ENCODE data around the gene C15orf39. TPM values are rescaled to one million over a fixed set of nuclear protein-coding genes. Genes with fewer than 3 reads are reported as not detected.
"Not testable (repeated sequence)": the region's sequence is repeated elsewhere in the genome, so short reads cannot be mapped to it uniquely, and the experiment has no call there.

The C15orf39 gene
- polyA plus RNA-seq, 3 donors: 8.9 to 80.7 (median 18.2) TPM

GRCh38 chr15:75237316-75237982, 35.8 kb downstream of the C15orf39 start:
- no peak overlapping the region for H3K4me2 ChIP-seq (replicated peaks; ENCODE audit: extremely low read depth, low read length, poor library complexity, severe bottlenecking)
- H2AFZ ChIP-seq (ENCODE audit: insufficient read depth, low read depth, low read length, poor library complexity, severe bottlenecking): no peak overlapping the region
- Mint-ChIP-seq H3K4me1 (no peaks in the 10 kb centered on the region), H3K9me3 (peaks cover 0 to 3% (median 0%) of the 10 kb centered on the region in 7 donors), H3K36me3 (no peaks in the 10 kb centered on the region), H3K27ac (no peak overlapping the region), H3K4me3 (no peak overlapping the region), H3K27me3 (ENCODE audit: low read depth in 3 of 3) (peaks cover 8 to 23% (median 14%) of the 10 kb centered on the region in 3 donors)
- H4K20me1 ChIP-seq (ENCODE audit: insufficient read depth, low read length): no peaks in the 10 kb centered on the region
- H3K9ac ChIP-seq (ENCODE audit: insufficient read depth, low read length, poor library complexity, severe bottlenecking): no peak overlapping the region
- no peak for TF ChIP-seq CTCF (IDR thresholded peaks at IDR 0.05)
- intact Hi-C loops (cut with micrococcal nuclease): loop anchor here in 1 of 2 donors (10.0 kb wide), 1 partner anchor 67 kb away; no protein-coding TSS in a partner anchor
- H3K27me3 ChIP-seq (ENCODE audit: control insufficient read depth in 2 of 2, insufficient read depth in 2 of 2, low read length in 2 of 2): no peaks in the 10 kb centered on the region
- no peak overlapping the region for H3K4me3 ChIP-seq (replicated peaks in 1 of 3; ENCODE audit: low read depth in 2 of 3, low read length in 3 of 3)
- no peak overlapping the region for H3K27ac ChIP-seq (ENCODE audit: low read depth in 1 of 2, low read length in 2 of 2)
- H3K79me2 ChIP-seq (ENCODE audit: insufficient read depth, low read length): no peaks in the 10 kb centered on the region
- WGBS (ENCODE audit: insufficient coverage): 95% methylated on average over 9 of the region's 11 CpGs
- no peaks in the 10 kb centered on the region for H3K36me3 ChIP-seq (replicated peaks in 1 of 2; ENCODE audit: control insufficient read depth in 1 of 2, insufficient read depth in 2 of 2, low read length in 2 of 2)
- no peaks in the 10 kb centered on the region for H3K4me1 ChIP-seq (ENCODE audit: control insufficient read depth in 1 of 2, insufficient read depth in 2 of 2, low read length in 2 of 2)
- no peak for DNase-seq
- no peaks in the 10 kb centered on the region for H3K9me3 ChIP-seq (replicated peaks in 1 of 2; ENCODE audit: control insufficient read depth in 1 of 2, insufficient read depth in 1 of 2, low read length in 2 of 2)

- Mint-ChIP-seq H3K27ac (peak overlapping the region in 1 of 7 donors; percentile 5), H3K9me3 (peaks cover 0 to 1% (median 0%) of the 10 kb centered on the region in 7 donors), H3K36me3 (no peaks in the 10 kb centered on the region), H3K4me1 (no peaks in the 10 kb centered on the region), H3K4me3 (no peak overlapping the region), H3K27me3 (ENCODE audit: low read depth in 3 of 3) (peaks cover 8 to 18% (median 12%) of the 10 kb centered on the region in 3 donors)
- no peaks in the 10 kb centered on the region for H4K20me1 ChIP-seq (ENCODE audit: insufficient read depth, low read length)
- no peak overlapping the region for H3K27ac ChIP-seq (ENCODE audit: low read depth in 1 of 2, low read length in 2 of 2)
- no peaks in the 10 kb centered on the region for H3K4me1 ChIP-seq (ENCODE audit: control insufficient read depth in 1 of 2, insufficient read depth in 2 of 2, low read length in 2 of 2)
- no peak overlapping the region for H3K4me2 ChIP-seq (replicated peaks; ENCODE audit: extremely low read depth, low read length, poor library complexity, severe bottlenecking)
- H3K9me3 ChIP-seq (replicated peaks in 1 of 2; ENCODE audit: control insufficient read depth in 1 of 2, insufficient read depth in 1 of 2, low read length in 2 of 2): no peaks in the 10 kb centered on the region
- H3K36me3 ChIP-seq (replicated peaks in 1 of 2; ENCODE audit: control insufficient read depth in 1 of 2, insufficient read depth in 2 of 2, low read length in 2 of 2): no peaks in the 10 kb centered on the region
- intact Hi-C loops (cut with micrococcal nuclease): loop anchor here in 1 of 2 donors (10.0 kb wide), 1 partner anchor 67 kb away; no protein-coding TSS in a partner anchor
- H3K9ac ChIP-seq (ENCODE audit: insufficient read depth, low read length, poor library complexity, severe bottlenecking): no peak overlapping the region
- no peaks in the 10 kb centered on the region for H3K27me3 ChIP-seq (ENCODE audit: control insufficient read depth in 2 of 2, insufficient read depth in 2 of 2, low read length in 2 of 2)
- H3K4me3 ChIP-seq (replicated peaks in 1 of 3; ENCODE audit: low read depth in 2 of 3, low read length in 3 of 3): no peak overlapping the region
- TF ChIP-seq CTCF (IDR thresholded peaks at IDR 0.05): no peak
- WGBS (ENCODE audit: insufficient coverage): 80% methylated on average over 1 of the region's 5 CpGs
- H2AFZ ChIP-seq (ENCODE audit: insufficient read depth, low read depth, low read length, poor library complexity, severe bottlenecking): no peak overlapping the region
- DNase-seq: no peak
- no peaks in the 10 kb centered on the region for H3K79me2 ChIP-seq (ENCODE audit: insufficient read depth, low read length)
These were observed 36.5 kb downstream of the C15orf39 start for GRCh38 chr15:75238150-75238549.

- H3K9ac ChIP-seq (ENCODE audit: insufficient read depth, low read length, poor library complexity, severe bottlenecking); H3K4me3 Mint-ChIP-seq; H3K36me3 Mint-ChIP-seq; H3K4me1 ChIP-seq (ENCODE audit: control insufficient read depth in 1 of 2, insufficient read depth in 2 of 2, low read length in 2 of 2); H4K20me1 ChIP-seq (ENCODE audit: insufficient read depth, low read length); H3K4me3 ChIP-seq (replicated peaks in 1 of 3; ENCODE audit: low read depth in 2 of 3, low read length in 3 of 3); H3K27me3 ChIP-seq (ENCODE audit: control insufficient read depth in 2 of 2, insufficient read depth in 2 of 2, low read length in 2 of 2); H3K27ac ChIP-seq (ENCODE audit: low read depth in 1 of 2, low read length in 2 of 2); H3K36me3 ChIP-seq (replicated peaks in 1 of 2; ENCODE audit: control insufficient read depth in 1 of 2, insufficient read depth in 2 of 2, low read length in 2 of 2); DNase-seq; H3K4me1 Mint-ChIP-seq; H2AFZ ChIP-seq (ENCODE audit: insufficient read depth, low read depth, low read length, poor library complexity, severe bottlenecking); H3K79me2 ChIP-seq (ENCODE audit: insufficient read depth, low read length); intact Hi-C loops (cut with micrococcal nuclease); H3K9me3 ChIP-seq (replicated peaks in 1 of 2; ENCODE audit: control insufficient read depth in 1 of 2, insufficient read depth in 1 of 2, low read length in 2 of 2); H3K4me2 ChIP-seq (replicated peaks; ENCODE audit: extremely low read depth, low read length, poor library complexity, severe bottlenecking); H3K9me3 Mint-ChIP-seq: not testable (repeated sequence)
- Mint-ChIP-seq H3K27me3 (ENCODE audit: low read depth in 3 of 3) (peaks cover 7 to 12% (median 12%) of the 10 kb centered on the region in 3 donors), H3K27ac (peak overlapping the region in 1 of 7 donors; percentile 57)
- 100% methylated on average over 1 of the region's 1 CpG for WGBS (ENCODE audit: insufficient coverage)
These were observed 44.1 kb downstream of the C15orf39 start for GRCh38 chr15:75245741-75246140.
